Measurements from ENCODE around the gene EXOC1. TPM values are rescaled to one million over a fixed set of nuclear protein-coding genes. Genes with fewer than 3 reads are reported as not detected.
"Not testable (repeated sequence)": the region's sequence is repeated elsewhere in the genome, so short reads cannot be mapped to it uniquely, and the experiment has no call there.

Gene EXOC1
- total RNA-seq, 1 experiment from 2014 or later: 25.2 TPM

GRCh38 chr4:55840956-55841355 lies 12.5 kb upstream of the EXOC1 start:
- Mint-ChIP-seq H3K9me3 (ENCODE audit: low read depth, unreplicated experiment) (peaks cover 2% of the 10 kb centered on the region), H3K36me3 (ENCODE audit: insufficient read depth, unreplicated experiment) (no peaks in the 10 kb centered on the region), H3K27me3 (ENCODE audit: unreplicated experiment) (no peaks in the 10 kb centered on the region), H3K4me1 (ENCODE audit: low read depth, unreplicated experiment) (no peaks in the 10 kb centered on the region), H3K27ac (ENCODE audit: unreplicated experiment) (peak overlapping the region; percentile 76), H3K4me3 (ENCODE audit: low read depth, unreplicated experiment) (no peak overlapping the region)
- BruUV-seq (replicated peaks): no TSS peak
- intact Hi-C loops (cut with micrococcal nuclease; ENCODE audit: unreplicated experiment): no loop called here
- CTCF ChIA-PET: no interaction called here
- no peak for DNase-seq
- TF ChIP-seq, protein P1, sequence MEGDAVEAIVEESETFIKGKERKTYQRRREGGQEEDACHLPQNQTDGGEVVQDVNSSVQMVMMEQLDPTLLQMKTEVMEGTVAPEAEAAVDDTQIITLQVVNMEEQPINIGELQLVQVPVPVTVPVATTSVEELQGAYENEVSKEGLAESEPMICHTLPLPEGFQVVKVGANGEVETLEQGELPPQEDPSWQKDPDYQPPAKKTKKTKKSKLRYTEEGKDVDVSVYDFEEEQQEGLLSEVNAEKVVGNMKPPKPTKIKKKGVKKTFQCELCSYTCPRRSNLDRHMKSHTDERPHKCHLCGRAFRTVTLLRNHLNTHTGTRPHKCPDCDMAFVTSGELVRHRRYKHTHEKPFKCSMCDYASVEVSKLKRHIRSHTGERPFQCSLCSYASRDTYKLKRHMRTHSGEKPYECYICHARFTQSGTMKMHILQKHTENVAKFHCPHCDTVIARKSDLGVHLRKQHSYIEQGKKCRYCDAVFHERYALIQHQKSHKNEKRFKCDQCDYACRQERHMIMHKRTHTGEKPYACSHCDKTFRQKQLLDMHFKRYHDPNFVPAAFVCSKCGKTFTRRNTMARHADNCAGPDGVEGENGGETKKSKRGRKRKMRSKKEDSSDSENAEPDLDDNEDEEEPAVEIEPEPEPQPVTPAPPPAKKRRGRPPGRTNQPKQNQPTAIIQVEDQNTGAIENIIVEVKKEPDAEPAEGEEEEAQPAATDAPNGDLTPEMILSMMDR (IDR thresholded peaks at IDR 0.05; ENCODE audit: unreplicated experiment): no peak

- H3K27ac Mint-ChIP-seq (ENCODE audit: unreplicated experiment): peak overlapping the region; percentile 78
- DNase-seq: peak; percentile 31
- H3K36me3 Mint-ChIP-seq (ENCODE audit: insufficient read depth, unreplicated experiment); CTCF ChIA-PET; H3K9me3 Mint-ChIP-seq (ENCODE audit: low read depth, unreplicated experiment); BruUV-seq (replicated peaks); intact Hi-C loops (cut with micrococcal nuclease; ENCODE audit: unreplicated experiment); H3K4me1 Mint-ChIP-seq (ENCODE audit: low read depth, unreplicated experiment); H3K27me3 Mint-ChIP-seq (ENCODE audit: unreplicated experiment): not testable (repeated sequence)
- H3K4me3 Mint-ChIP-seq (ENCODE audit: low read depth, unreplicated experiment): peak overlapping the region; percentile 68
Measured at GRCh38 chr4:55841373-55842239, 11.8 kb upstream of the EXOC1 start.

GRCh38 chr4:55842312-55842711 lies 11.1 kb upstream of the EXOC1 start:
- H3K27me3 Mint-ChIP-seq (ENCODE audit: unreplicated experiment); H3K9me3 Mint-ChIP-seq (ENCODE audit: low read depth, unreplicated experiment); CTCF ChIA-PET; H3K36me3 Mint-ChIP-seq (ENCODE audit: insufficient read depth, unreplicated experiment); H3K4me1 Mint-ChIP-seq (ENCODE audit: low read depth, unreplicated experiment); BruUV-seq (replicated peaks); intact Hi-C loops (cut with micrococcal nuclease; ENCODE audit: unreplicated experiment); H3K27ac Mint-ChIP-seq (ENCODE audit: unreplicated experiment); DNase-seq: not testable (repeated sequence)
- H3K4me3 Mint-ChIP-seq (ENCODE audit: low read depth, unreplicated experiment): peak overlapping the region; percentile 68

DNA sequence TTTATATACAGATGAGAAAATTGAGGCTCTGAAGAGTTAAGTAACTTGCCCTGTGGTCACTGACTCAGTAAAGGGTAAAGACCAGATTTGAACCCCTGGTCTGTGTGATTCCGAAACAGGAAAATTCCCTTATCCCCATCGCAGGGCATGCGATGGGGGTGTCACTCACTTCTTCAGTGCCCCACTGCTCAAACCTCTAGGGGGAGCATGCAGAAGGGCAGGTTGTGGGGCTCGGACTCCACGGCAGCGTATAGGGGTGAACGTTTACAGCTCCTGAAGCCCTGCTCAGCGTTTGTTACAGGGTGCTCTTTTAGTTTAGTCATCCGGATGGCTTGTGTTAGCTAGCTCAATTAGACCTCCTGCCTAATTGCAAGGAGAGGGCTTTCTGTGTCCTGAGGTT lies 3.7 kb upstream of the EXOC1 start:
- no peaks in the 10 kb centered on the region for H3K27me3 Mint-ChIP-seq (ENCODE audit: unreplicated experiment)
- intact Hi-C loops (cut with micrococcal nuclease; ENCODE audit: unreplicated experiment): no loop called here
- BruUV-seq (replicated peaks): no TSS peak
- H3K4me1 Mint-ChIP-seq (ENCODE audit: low read depth, unreplicated experiment): peaks cover 18% of the 10 kb centered on the region
- no peaks in the 10 kb centered on the region for H3K9me3 Mint-ChIP-seq (ENCODE audit: low read depth, unreplicated experiment)
- peaks cover 12% of the 10 kb centered on the region for H3K36me3 Mint-ChIP-seq (ENCODE audit: insufficient read depth, unreplicated experiment)
- DNase-seq: no peak
- CTCF ChIA-PET: no interaction called here
- TF ChIP-seq, protein P1 (IDR thresholded peaks at IDR 0.05; ENCODE audit: unreplicated experiment): no peak
- H3K4me3 Mint-ChIP-seq (ENCODE audit: low read depth, unreplicated experiment): no peak overlapping the region
- no peak overlapping the region for H3K27ac Mint-ChIP-seq (ENCODE audit: unreplicated experiment)

DNA sequence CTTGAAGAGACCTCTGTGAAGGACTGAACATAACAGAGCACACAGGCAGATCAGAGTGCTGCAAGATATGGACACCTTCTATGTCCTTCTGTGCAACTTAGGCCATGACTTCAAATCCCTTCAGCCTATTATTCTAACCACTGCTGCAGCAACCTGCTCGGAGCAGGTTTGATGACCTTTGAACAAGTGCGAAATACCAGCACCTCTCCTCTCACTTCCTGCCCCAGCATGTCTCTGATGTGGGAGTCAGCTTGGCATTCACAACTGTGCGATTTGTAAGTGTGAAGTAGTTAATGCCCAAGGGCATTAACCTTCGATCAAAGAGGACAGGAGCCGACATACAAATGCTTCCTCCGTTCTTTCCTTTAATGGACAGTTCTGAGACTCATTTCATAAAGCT lies 1.6 kb upstream of the EXOC1 start:
- intact Hi-C loops (cut with micrococcal nuclease; ENCODE audit: unreplicated experiment): no loop called here
- DNase-seq: peak; percentile 22

More for the DNA sequence above, 1.6 kb upstream of the EXOC1 start:
- Mint-ChIP-seq H3K4me3 (ENCODE audit: low read depth, unreplicated experiment) (no peak overlapping the region), H3K9me3 (ENCODE audit: low read depth, unreplicated experiment) (no peaks in the 10 kb centered on the region), H3K36me3 (ENCODE audit: insufficient read depth, unreplicated experiment) (peaks cover 12% of the 10 kb centered on the region), H3K4me1 (ENCODE audit: low read depth, unreplicated experiment) (peaks cover 18% of the 10 kb centered on the region), H3K27ac (ENCODE audit: unreplicated experiment) (no peak overlapping the region), H3K27me3 (ENCODE audit: unreplicated experiment) (no peaks in the 10 kb centered on the region)
- TF ChIP-seq, protein P1 (IDR thresholded peaks at IDR 0.05; ENCODE audit: unreplicated experiment): no peak
- CTCF ChIA-PET: no interaction called here
- no TSS peak for BruUV-seq (replicated peaks)

Data from Calu3 (cell line).